Activated T-helper 1 cell treated with anti-CD3 and anti-CD28 coated beads, Interleukin-12 subunit alpha, Interleukin-12 subunit beta, Interleukin-2, Interleukin-4 antibody, amounts not matched to agents 30 ng/mL and 10 ng/mL and 1 ng/mL, durations not matched to agents 14 hours and 24 hours and 36 hours (primary cell): ENCODE results near the gene ZBTB44. TPM values are rescaled to one million over a fixed set of nuclear protein-coding genes. Genes with fewer than 3 reads are reported as not detected.

Source experiments
- DNase-seq: peaks from one replicate; pipeline ENCODE4 v3.0.0; 2021; ENCODE audit warnings: low spot score
- H3K27ac Mint-ChIP-seq: one replicate; pipeline ENCODE4 v1.8.0; 2021; ENCODE audit warnings: mild to moderate bottlenecking, mixed read lengths
- H3K27me3 Mint-ChIP-seq: one replicate; pipeline ENCODE4 v1.8.0; 2022; ENCODE audit warnings: mild to moderate bottlenecking, moderate library complexity, mixed read lengths; ENCODE audit not compliant: insufficient read depth
- H3K36me3 Mint-ChIP-seq: one replicate; pipeline ENCODE4 v1.8.0; 2021; ENCODE audit warnings: low read depth, mixed read lengths
- H3K4me1 Mint-ChIP-seq: one replicate; pipeline ENCODE4 v1.8.0; 2021; ENCODE audit warnings: low read depth, mixed read lengths
- H3K4me3 Mint-ChIP-seq: one replicate; pipeline ENCODE4 v1.8.0; 2021; ENCODE audit warnings: mild to moderate bottlenecking, moderate library complexity, mixed read lengths
- H3K9me3 Mint-ChIP-seq: one replicate; pipeline ENCODE4 v1.8.0; 2021; ENCODE audit warnings: mixed read lengths
- intact Hi-C: fragments of 100-400 bp; cut with micrococcal nuclease; formaldehyde crosslinking; loops from one replicate; pipeline ENCODE4 v1.15.1; 2024
- total RNA-seq: library from RNA; stranded (reverse); gene quantifications from 2 replicates; pipeline ENCODE4 v1.2.3, GENCODE V29; 2022

Gene ZBTB44
- total RNA-seq, 1 donor from 2014 or later: 33.0 TPM

DNA sequence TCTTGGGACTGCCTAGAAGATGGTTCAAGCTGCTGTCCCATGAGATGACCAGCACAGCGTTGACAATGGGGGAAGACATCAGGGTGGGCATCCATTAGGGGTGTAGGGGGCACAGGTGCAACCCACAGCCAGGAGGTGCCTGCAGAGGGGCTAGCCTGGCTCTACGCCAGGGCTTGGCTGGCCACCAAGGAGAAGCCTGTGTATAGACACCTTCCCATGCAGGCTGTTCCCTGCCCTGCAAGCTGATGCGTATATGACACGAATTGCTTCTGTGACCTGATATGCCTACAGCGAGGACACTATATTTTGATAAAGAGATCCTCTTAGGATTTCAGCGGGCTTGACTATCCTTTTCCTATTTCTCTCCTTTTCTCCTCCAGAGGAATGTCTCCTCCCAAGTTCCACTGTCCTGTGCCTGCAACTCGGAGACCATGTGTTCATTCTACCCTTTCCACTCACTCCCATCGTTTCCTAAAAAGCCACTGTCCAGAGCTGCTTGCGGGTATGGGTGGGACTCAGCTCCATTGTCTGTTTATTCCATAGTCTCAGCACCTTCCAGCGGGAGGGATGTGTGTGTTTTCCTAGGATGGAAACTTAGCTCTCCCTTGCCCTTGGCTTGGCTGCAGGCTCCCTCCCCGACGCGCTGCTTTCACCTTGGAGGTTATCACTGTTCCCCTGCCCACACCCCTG is 99.0 kb downstream of the ZBTB44 start:
- Mint-ChIP-seq H3K4me3 (no peak overlapping the region), H3K4me1 (no peaks in the 10 kb centered on the region), H3K27ac (no peak overlapping the region), H3K36me3 (no peaks in the 10 kb centered on the region), H3K9me3 (no peaks in the 10 kb centered on the region), H3K27me3 (peaks cover 3% of the 10 kb centered on the region)
- DNase-seq: no peak
- intact Hi-C loops: no loop called here

DNA sequence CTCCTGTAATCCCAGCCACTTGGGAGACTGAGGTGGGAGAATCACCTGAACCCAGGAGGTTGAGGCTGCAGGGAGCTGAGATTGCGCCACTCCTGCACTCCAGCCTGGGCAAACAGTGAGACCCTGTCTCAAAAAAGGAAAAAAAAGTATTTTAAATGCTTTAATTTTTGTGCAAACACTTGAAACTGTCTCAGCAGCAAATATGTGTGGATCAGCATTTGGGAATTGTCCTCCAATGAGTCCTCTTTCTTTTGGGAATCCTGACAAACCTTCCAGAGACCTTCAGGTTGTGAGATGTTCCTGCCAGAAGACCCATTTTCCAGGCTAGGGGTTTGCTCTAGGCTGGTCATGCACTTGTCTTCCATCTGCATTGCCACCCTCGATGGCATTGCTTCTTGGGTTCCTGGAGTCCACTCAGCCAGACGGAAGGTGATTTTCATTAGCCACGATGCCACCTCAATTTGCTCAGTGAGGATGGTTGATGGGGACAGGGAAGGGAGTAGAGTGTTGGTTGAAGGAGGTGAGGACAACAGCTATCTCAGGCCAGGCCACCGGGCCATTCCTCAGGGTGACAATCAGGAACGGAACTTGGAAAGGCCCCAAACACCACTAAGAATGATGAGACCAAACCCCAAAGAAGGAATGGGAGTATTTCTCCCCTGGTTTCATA is 99.7 kb downstream of the ZBTB44 start:
- peaks cover 6% of the 10 kb centered on the region for H3K27me3 Mint-ChIP-seq
- intact Hi-C loops: loop anchor here (5.0 kb wide), 1 partner anchor 177 kb away; no protein-coding TSS in a partner anchor
- no peak for DNase-seq
- H3K4me1 Mint-ChIP-seq: no peaks in the 10 kb centered on the region
- H3K27ac Mint-ChIP-seq: no peak overlapping the region
- no peak overlapping the region for H3K4me3 Mint-ChIP-seq
- H3K9me3 Mint-ChIP-seq: no peaks in the 10 kb centered on the region
- H3K36me3 Mint-ChIP-seq: no peaks in the 10 kb centered on the region

DNA sequence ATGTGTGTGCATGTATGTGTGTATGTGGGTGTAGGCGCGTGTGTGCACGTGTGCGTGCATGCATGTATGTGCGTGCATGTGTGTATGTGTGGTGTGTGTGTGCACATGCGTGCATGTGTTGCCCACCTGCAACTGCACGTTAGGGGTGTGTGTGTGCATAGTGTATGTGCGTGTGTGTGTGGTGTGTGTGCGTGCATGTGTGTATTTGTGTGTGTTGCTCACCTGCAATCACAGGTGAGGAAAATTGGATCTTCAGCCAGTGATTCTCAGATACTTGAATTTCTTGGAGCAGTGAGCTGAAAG is 100.8 kb downstream of the ZBTB44 start:
- peaks cover 6% of the 10 kb centered on the region for H3K27me3 Mint-ChIP-seq
- DNase-seq: no peak
- no peaks in the 10 kb centered on the region for H3K36me3 Mint-ChIP-seq
- no peaks in the 10 kb centered on the region for H3K4me1 Mint-ChIP-seq
- H3K9me3 Mint-ChIP-seq: no peaks in the 10 kb centered on the region
- intact Hi-C loops: loop anchor here (1.0 to 5.0 kb wide), 5 partner anchors 101 to 648 kb away; no protein-coding TSS in a partner anchor
- H3K4me3 Mint-ChIP-seq: no peak overlapping the region
- no peak overlapping the region for H3K27ac Mint-ChIP-seq

DNA sequence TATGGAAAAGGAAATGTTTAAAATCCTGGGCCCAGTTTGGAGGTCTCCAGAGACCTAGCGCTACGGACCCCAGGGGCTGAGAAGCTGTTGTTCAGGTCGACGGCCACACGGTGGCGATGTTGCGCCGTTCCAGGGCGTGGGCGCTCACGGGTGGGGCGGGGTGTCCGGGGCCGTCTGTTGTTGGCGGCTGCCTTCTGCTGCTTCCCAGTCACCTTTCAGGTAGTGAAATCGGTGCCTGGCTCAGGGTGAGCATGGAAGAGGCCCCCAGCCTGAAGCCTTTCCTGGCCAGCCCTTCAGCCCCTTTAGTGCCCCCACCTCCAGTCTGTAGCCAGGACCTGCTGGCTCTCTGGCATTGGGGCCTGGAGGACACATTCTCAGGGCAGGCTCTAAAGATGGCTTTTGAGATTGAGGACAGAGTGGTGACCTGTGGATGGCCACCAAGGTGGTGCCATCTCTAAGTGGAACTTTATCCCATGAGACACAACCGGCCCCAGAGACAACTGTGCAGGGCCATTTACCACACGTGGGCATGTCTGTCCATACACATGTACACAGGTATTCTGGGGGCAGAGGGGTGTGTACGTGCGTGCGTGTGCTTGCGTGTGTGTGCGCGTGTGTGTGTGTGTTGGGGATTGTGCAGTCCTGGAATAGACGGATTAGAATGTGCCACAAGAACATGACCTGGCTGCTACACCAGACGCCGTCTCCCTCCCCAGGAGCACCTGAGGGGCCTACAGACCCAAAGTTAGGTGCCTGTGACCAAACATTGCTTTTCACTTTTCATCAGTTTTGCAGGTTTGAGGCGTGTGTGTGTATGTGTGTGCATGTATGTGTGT is 101.4 kb downstream of the ZBTB44 start:
- intact Hi-C loops: loop anchor here (1.0 to 5.0 kb wide), 5 partner anchors 102 to 649 kb away; no protein-coding TSS in a partner anchor
- no peaks in the 10 kb centered on the region for H3K36me3 Mint-ChIP-seq
- peak; percentile 60 for DNase-seq
- H3K27ac Mint-ChIP-seq: no peak overlapping the region
- H3K9me3 Mint-ChIP-seq: no peaks in the 10 kb centered on the region
- H3K27me3 Mint-ChIP-seq: peaks cover 6% of the 10 kb centered on the region
- no peak overlapping the region for H3K4me3 Mint-ChIP-seq
- no peaks in the 10 kb centered on the region for H3K4me1 Mint-ChIP-seq

DNA sequence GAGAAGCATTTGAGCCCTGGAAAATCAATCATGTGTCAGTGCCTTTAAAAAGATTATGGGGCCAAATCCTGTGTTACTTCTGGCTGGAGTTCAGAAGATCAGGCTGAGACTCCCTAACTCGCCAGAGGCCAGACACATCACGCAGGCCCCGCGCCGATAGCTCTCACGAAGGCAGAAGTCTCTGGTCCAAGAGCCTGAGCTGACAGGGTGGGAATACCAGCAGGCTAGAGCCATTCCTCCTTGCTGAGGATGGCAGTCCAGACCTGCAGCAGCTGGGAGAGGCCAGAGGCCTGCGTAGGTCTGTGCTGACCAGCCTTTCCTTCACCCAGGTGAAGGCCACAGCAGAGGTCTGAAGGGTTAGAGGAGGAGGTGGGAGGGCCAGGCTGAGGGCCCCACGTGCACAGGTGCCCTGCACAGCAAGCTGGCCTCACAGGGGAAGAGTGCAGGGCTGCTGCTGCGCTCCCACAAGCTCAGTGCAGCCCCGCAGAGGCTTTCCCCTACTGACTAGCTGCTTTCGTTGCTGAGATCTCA is 102.2 kb downstream of the ZBTB44 start:
- intact Hi-C loops: loop anchor here (5.0 kb wide), 1 partner anchor 180 kb away; no protein-coding TSS in a partner anchor
- Mint-ChIP-seq H3K9me3 (no peaks in the 10 kb centered on the region), H3K4me1 (no peaks in the 10 kb centered on the region), H3K27me3 (peaks cover 6% of the 10 kb centered on the region), H3K27ac (no peak overlapping the region), H3K36me3 (no peaks in the 10 kb centered on the region), H3K4me3 (no peak overlapping the region)
- DNase-seq: no peak

DNA sequence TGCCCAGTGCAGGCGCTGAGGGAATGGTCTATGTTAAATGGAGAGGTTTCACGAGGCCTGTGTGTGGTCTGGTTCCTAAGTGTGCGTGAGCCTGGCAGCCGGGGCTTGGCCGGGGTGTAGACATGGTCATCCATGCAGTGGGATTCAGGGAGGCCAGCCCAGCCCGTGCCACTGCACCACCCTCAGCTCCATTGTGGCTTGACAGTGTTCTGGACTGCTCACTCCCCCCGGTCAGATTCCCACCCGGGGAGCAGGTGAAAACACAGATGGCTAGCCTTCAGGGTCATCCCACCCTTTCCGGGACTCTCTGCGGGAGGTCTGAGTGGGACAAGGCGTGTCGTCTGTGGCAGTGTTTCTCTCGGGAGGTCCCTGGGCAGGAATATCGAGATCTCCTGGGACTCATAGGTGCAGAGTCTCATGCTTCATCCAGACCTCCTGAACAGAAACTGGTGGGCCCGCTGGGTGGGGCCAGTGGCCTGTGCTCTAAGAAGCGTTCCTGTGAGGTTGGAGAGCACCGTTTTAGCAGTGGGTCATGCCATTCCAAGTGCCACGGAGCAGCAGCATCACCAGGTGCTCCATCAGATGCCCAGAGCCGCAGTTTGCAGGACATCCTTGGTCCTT is 102.8 kb downstream of the ZBTB44 start:
- H3K27ac Mint-ChIP-seq: no peak overlapping the region
- intact Hi-C loops: loop anchor here (5.0 kb wide), 1 partner anchor 180 kb away; no protein-coding TSS in a partner anchor
- H3K9me3 Mint-ChIP-seq: no peaks in the 10 kb centered on the region
- no peaks in the 10 kb centered on the region for H3K4me1 Mint-ChIP-seq
- H3K4me3 Mint-ChIP-seq: no peak overlapping the region
- H3K36me3 Mint-ChIP-seq: no peaks in the 10 kb centered on the region
- peaks cover 6% of the 10 kb centered on the region for H3K27me3 Mint-ChIP-seq
- no peak for DNase-seq

DNA sequence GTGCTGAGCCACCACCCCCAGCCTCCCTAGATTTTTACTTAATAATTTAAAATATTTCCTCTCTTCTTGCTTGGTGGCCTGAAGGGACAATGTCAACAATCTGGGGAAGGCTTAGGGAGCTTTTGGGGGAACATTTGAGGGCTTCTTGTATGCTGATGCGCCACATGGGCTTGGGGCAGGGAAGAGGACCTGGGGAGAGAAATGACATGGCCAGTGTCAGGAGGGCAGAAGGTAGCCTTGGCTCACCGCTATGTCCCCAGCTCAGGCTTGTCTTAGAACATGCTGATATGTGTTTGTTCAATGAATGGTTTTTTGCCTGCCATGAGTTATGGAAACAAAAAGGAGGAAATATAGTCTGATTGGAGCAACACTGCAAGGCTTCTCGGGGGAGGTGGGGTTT is 103.6 kb downstream of the ZBTB44 start:
- H3K36me3 Mint-ChIP-seq: no peaks in the 10 kb centered on the region
- intact Hi-C loops: loop anchor here (5.0 kb wide), 1 partner anchor 181 kb away; no protein-coding TSS in a partner anchor
- peaks cover 6% of the 10 kb centered on the region for H3K27me3 Mint-ChIP-seq
- no peak overlapping the region for H3K27ac Mint-ChIP-seq
- H3K9me3 Mint-ChIP-seq: no peaks in the 10 kb centered on the region
- H3K4me1 Mint-ChIP-seq: no peaks in the 10 kb centered on the region
- H3K4me3 Mint-ChIP-seq: no peak overlapping the region
- no peak for DNase-seq

DNA sequence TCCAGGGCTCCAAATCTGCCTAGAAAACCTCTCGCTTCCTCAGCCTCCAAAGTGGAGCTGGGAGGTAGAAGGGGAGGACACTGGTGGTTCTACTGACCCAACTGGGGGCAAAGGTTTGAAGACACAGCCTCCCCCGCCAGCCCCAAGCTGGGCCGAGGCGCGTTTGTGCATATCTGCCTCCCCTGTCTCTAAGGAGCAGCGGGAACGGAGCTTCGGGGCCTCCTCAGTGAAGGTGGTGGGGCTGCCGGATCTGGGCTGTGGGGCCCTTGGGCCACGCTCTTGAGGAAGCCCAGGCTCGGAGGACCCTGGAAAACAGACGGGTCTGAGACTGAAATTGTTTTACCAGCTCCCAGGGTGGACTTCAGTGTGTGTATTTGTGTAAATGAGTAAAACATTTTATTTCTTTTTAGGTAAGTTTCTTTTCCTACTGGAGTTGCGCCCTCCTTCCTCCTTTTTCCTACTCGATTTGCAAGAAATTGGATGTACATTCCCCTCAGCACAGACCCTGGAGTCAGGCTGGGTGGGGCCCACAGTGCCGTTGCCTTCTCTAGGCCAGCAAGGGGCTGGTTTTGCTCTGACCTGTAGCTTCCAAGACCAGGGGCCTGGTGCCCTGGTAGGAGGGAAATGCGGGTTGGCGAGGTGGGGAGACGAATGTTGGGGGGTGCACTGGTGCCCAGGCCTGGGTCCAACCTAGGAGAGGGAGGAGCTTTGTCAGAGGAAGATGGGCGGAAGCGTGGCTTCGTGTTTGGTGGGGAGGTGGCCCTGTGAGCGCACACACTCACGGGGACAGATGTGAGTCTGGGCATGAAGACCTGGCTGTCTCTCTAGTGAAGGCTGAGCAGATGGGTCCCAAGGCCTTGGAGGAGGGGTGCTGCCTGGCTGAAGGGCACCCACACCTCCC is 104.5 kb downstream of the ZBTB44 start:
- peaks cover 6% of the 10 kb centered on the region for H3K27me3 Mint-ChIP-seq
- no peaks in the 10 kb centered on the region for H3K9me3 Mint-ChIP-seq
- intact Hi-C loops: loop anchor here (5.0 kb wide), 1 partner anchor 182 kb away; no protein-coding TSS in a partner anchor
- H3K4me3 Mint-ChIP-seq: no peak overlapping the region
- H3K27ac Mint-ChIP-seq: no peak overlapping the region
- no peaks in the 10 kb centered on the region for H3K4me1 Mint-ChIP-seq
- DNase-seq: no peak
- no peaks in the 10 kb centered on the region for H3K36me3 Mint-ChIP-seq

DNA sequence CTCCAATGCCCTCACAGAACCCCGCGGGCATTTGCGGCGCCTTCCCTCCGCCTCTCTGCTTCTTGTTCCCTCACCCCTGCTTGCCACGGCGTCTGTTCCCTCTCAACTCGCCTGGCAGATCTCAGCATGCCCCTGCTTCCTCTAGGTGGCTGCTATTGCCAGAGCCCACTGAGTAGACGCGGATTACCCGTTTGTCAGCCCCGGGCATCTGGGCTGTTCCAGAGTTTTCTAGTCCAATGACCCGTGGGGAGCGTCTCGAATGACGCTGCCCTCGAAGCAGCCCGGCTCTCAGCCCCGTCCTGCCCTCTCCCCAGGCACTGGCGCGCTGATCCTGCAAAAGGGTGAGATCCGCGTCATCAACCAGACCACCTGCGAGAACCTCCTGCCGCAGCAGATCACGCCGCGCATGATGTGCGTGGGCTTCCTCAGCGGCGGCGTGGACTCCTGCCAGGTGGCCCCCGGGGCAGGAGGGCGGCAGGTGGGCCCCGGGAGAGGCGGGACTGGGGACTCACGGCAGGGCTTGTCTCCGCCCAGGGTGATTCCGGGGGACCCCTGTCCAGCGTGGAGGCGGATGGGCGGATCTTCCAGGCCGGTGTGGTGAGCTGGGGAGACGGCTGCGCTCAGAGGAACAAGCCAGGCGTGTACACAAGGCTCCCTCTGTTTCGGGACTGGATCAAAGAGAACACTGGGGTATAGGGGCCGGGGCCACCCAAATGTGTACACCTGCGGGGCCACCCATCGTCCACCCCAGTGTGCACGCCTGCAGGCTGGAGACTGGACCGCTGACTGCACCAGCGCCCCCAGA is 105.4 kb downstream of the ZBTB44 start:
- H3K9me3 Mint-ChIP-seq: no peaks in the 10 kb centered on the region
- H3K4me3 Mint-ChIP-seq: no peak overlapping the region
- no peaks in the 10 kb centered on the region for H3K36me3 Mint-ChIP-seq
- H3K27ac Mint-ChIP-seq: no peak overlapping the region
- intact Hi-C loops: no loop called here
- H3K27me3 Mint-ChIP-seq: peaks cover 5% of the 10 kb centered on the region
- H3K4me1 Mint-ChIP-seq: no peaks in the 10 kb centered on the region
- DNase-seq: no peak

DNA sequence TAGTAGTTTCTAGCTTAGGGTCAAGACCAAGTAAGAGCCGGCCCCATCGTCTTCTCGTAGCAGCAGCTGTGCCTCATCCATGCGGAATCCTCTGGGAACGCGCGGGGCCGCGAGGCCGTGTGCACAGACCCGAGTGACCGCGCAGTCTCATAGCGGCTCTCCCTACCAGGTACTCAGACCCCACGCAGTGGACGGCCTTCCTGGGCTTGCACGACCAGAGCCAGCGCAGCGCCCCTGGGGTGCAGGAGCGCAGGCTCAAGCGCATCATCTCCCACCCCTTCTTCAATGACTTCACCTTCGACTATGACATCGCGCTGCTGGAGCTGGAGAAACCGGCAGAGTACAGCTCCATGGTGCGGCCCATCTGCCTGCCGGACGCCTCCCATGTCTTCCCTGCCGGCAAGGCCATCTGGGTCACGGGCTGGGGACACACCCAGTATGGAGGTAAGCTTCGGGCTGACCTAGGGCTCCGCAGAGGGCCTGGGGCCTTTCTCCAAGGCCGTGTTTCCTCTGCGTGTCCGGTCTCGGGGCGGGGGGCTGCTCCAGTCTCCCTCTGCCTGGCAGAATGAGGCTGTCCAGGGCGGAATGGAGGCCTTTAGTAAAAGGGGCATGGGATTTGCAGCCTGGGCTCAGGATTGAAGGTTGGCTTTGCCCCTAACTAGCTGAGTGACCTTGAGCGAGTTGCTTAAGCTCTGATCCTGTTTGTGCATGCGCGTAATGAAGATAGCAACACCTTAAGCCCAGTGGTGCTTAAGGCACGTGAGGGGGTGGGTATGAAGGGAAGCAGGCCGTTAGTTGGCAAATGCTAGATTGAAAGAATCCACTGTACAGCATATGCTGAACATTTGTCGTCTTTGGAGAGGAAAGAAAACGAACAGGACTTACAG is 106.2 kb downstream of the ZBTB44 start:
- H3K27ac Mint-ChIP-seq: no peak overlapping the region
- no peaks in the 10 kb centered on the region for H3K4me1 Mint-ChIP-seq
- H3K27me3 Mint-ChIP-seq: peaks cover 5% of the 10 kb centered on the region
- no peak for DNase-seq
- no peaks in the 10 kb centered on the region for H3K9me3 Mint-ChIP-seq
- intact Hi-C loops: no loop called here
- H3K4me3 Mint-ChIP-seq: no peak overlapping the region
- H3K36me3 Mint-ChIP-seq: no peaks in the 10 kb centered on the region
